Measurements from ENCODE around the gene CDC14B.

DNA sequence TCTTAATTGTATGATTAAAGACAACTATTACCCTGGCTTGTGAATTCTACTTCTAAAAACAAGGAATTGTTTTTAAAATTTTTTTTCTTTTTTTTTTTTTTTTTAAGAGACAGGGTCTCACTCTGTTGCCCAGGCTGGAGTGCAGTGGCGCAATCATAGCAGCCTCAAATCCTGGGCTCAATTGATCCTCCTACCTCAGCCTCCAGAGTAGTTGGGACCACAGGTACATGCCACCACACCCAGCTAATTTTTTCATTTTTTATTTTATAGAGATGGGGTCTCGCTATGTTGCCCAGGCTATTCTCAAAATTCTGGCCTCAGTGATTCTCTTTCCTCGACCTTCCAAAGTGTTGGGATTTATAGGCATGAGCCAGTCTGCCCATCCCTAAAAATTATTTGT is 107.4 kb downstream of the CDC14B start:
- TF ChIP-seq, protein P1, sequence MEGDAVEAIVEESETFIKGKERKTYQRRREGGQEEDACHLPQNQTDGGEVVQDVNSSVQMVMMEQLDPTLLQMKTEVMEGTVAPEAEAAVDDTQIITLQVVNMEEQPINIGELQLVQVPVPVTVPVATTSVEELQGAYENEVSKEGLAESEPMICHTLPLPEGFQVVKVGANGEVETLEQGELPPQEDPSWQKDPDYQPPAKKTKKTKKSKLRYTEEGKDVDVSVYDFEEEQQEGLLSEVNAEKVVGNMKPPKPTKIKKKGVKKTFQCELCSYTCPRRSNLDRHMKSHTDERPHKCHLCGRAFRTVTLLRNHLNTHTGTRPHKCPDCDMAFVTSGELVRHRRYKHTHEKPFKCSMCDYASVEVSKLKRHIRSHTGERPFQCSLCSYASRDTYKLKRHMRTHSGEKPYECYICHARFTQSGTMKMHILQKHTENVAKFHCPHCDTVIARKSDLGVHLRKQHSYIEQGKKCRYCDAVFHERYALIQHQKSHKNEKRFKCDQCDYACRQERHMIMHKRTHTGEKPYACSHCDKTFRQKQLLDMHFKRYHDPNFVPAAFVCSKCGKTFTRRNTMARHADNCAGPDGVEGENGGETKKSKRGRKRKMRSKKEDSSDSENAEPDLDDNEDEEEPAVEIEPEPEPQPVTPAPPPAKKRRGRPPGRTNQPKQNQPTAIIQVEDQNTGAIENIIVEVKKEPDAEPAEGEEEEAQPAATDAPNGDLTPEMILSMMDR (IDR thresholded peaks at IDR 0.05): no peak
- TF ChIP-seq POLR2A (IDR thresholded peaks at IDR 0.05): no peak
